HEK293 (cell line): ENCODE measurements around the gene DENND6B.
A peak's percentile ranks its signal among the peaks of the same experiment; 100 is the strongest.

Experiments used
- CTCF ChIA-PET: fragments of 350-600 bp; formaldehyde crosslinking; extraction: SDS; loops from one replicate; lab custom pipeline; 2021; ENCODE audit warnings: antibody characterized with exemption; lab: Yijun Ruan, JAX
- POLR2A ChIA-PET: fragments of 300-600 bp; formaldehyde crosslinking; extraction: SDS; loops from one replicate; lab custom pipeline; 2020; ENCODE audit warnings: antibody characterized with exemption, inconsistent platforms; lab: Yijun Ruan, JAX
- H3K27ac ChIP-seq: fragments of 200-500 bp; sonication (Bioruptor generic); 2 replicates; pipeline ENCODE4 v1.5.1; 2014; ENCODE audit warnings: low read depth, low read length, control low read depth, inconsistent platforms; ENCODE audit errors: extremely low read depth
- H3K36me3 ChIP-seq, 2 experiments: fragments of 200-500 bp in 1 of 2; sonication (Bioruptor generic) in 1 of 2; 1 replicate in 1 of 2; 2 replicates in 1 of 2; pipeline ENCODE4 v1.5.1; 2014 to 2017; ENCODE audit warnings: inconsistent platforms in 2 of 2, low read length in 2 of 2; ENCODE audit not compliant: control insufficient read depth in 2 of 2, insufficient read depth in 1 of 2
- H3K4me1 ChIP-seq: fragments of 200-500 bp; sonication (Bioruptor generic); 2 replicates; pipeline ENCODE4 v1.5.1; 2014; ENCODE audit warnings: mild to moderate bottlenecking, low read length, inconsistent platforms; ENCODE audit not compliant: control insufficient read depth, insufficient read depth
- H3K4me3 ChIP-seq: 2 replicates; pipeline ENCODE4 v1.5.1; 2011; ENCODE audit warnings: low read depth, mild to moderate bottlenecking, control low read depth, low read length, moderate library complexity
- H3K9me3 ChIP-seq: fragments of 200-500 bp; sonication (Bioruptor generic); 2 replicates; pipeline ENCODE4 v1.5.1; 2014; ENCODE audit warnings: low read depth, low read length, inconsistent platforms; ENCODE audit not compliant: control insufficient read depth, insufficient read depth
- BCL6B ChIP-seq: fragments of 450-650 bp; formaldehyde crosslinking; IDR thresholded peaks from 2 replicates; pipeline ENCODE4 v1.5.1; 2017; ENCODE audit warnings: missing biosample characterization, missing genetic modification characterization
- HOXA7 ChIP-seq: sonication (generic); formaldehyde crosslinking; IDR thresholded peaks from 2 replicates; pipeline ENCODE4 v1.8.1; 2022; ENCODE audit warnings: missing genetic modification reagents, borderline replicate concordance
- PATZ1 ChIP-seq: fragments of 450-650 bp; formaldehyde crosslinking; IDR thresholded peaks from 2 replicates; pipeline ENCODE4 v1.5.1; 2016; ENCODE audit warnings: missing biosample characterization, missing genetic modification characterization
- PBX3 ChIP-seq: sonication (generic); formaldehyde crosslinking; IDR thresholded peaks from 2 replicates; pipeline ENCODE4 v1.8.1; 2022; ENCODE audit warnings: mild to moderate bottlenecking, moderate library complexity, missing genetic modification reagents
- PRDM10 ChIP-seq: fragments of 450-650 bp; formaldehyde crosslinking; IDR thresholded peaks from 2 replicates; pipeline ENCODE4 v1.5.1; 2016; ENCODE audit warnings: missing biosample characterization, missing genetic modification characterization
- PRDM4 ChIP-seq: fragments of 450-650 bp; formaldehyde crosslinking; IDR thresholded peaks from 2 replicates; pipeline ENCODE4 v1.5.1; 2017; ENCODE audit warnings: missing biosample characterization, missing genetic modification characterization
- YY1 ChIP-seq: fragments of 450-650 bp; formaldehyde crosslinking; IDR thresholded peaks from 2 replicates; pipeline ENCODE4 v1.5.1; 2018; ENCODE audit warnings: missing biosample characterization, missing genetic modification characterization
- ZBTB17 ChIP-seq: fragments of 450-650 bp; formaldehyde crosslinking; IDR thresholded peaks from 2 replicates; pipeline ENCODE4 v1.5.1; 2016; ENCODE audit warnings: missing biosample characterization, missing genetic modification characterization
- ZNF133 ChIP-seq: fragments of 450-650 bp; formaldehyde crosslinking; IDR thresholded peaks from 2 replicates; pipeline ENCODE4 v1.5.1; 2016; ENCODE audit warnings: missing biosample characterization, missing genetic modification characterization
- ZNF140 ChIP-seq: fragments of 450-650 bp; formaldehyde crosslinking; IDR thresholded peaks from 2 replicates; pipeline ENCODE4 v1.5.1; 2016; ENCODE audit warnings: missing biosample characterization, missing genetic modification characterization
- ZNF155 ChIP-seq: fragments of 450-650 bp; formaldehyde crosslinking; IDR thresholded peaks from 2 replicates; pipeline ENCODE4 v1.5.1; 2016; ENCODE audit warnings: missing biosample characterization, missing genetic modification characterization
- ZNF223 ChIP-seq: fragments of 450-650 bp; formaldehyde crosslinking; IDR thresholded peaks from 2 replicates; pipeline ENCODE4 v1.5.1; 2016; ENCODE audit warnings: missing biosample characterization, missing genetic modification characterization
- ZNF324 ChIP-seq: fragments of 450-650 bp; formaldehyde crosslinking; IDR thresholded peaks from 2 replicates; pipeline ENCODE4 v1.5.1; 2016; ENCODE audit warnings: missing biosample characterization, missing genetic modification characterization
- ZNF335 ChIP-seq: fragments of 450-650 bp; formaldehyde crosslinking; conservative IDR thresholded peaks from 2 replicates; pipeline ENCODE4 v1.5.1; 2016; ENCODE audit warnings: missing biosample characterization, missing genetic modification characterization
- ZNF416 ChIP-seq: fragments of 450-650 bp; formaldehyde crosslinking; IDR thresholded peaks from 2 replicates; pipeline ENCODE4 v1.5.1; 2016; ENCODE audit warnings: missing biosample characterization, missing genetic modification characterization
- ZNF488 ChIP-seq: fragments of 450-650 bp; formaldehyde crosslinking; IDR thresholded peaks from 2 replicates; pipeline ENCODE4 v1.5.1; 2016; ENCODE audit warnings: missing biosample characterization, missing genetic modification characterization
- ZNF513 ChIP-seq: fragments of 450-650 bp; IDR thresholded peaks from 2 replicates; pipeline ENCODE4 v1.5.1; 2018; ENCODE audit warnings: missing biosample characterization, missing genetic modification characterization
- ZNF658 ChIP-seq: fragments of 450-650 bp; formaldehyde crosslinking; IDR thresholded peaks from 2 replicates; pipeline ENCODE4; 2016; ENCODE audit warnings: missing biosample characterization, missing genetic modification characterization
- ZNF704 ChIP-seq: fragments of 450-650 bp; formaldehyde crosslinking; IDR thresholded peaks from 2 replicates; pipeline ENCODE4 v1.5.1; 2016; ENCODE audit warnings: missing biosample characterization, missing genetic modification characterization
- ZSCAN16 ChIP-seq: fragments of 450-650 bp; formaldehyde crosslinking; IDR thresholded peaks from 2 replicates; pipeline ENCODE4 v1.5.1; 2016; ENCODE audit warnings: missing biosample characterization, missing genetic modification characterization

DENND6B gene

GRCh38 chr22:50262460-50262911 lies 64.3 kb downstream of the DENND6B start (continued):
- TF ChIP-seq ZNF658 (tag by site-specific recombination) (no peak), ZNF488 (tag by site-specific recombination) (no peak), ZNF416 (no peak), PATZ1 (tag by site-specific recombination) (peak; percentile 74), ZNF140 (tag by site-specific recombination) (no peak), ZNF513 (no peak), ZSCAN16 (tag by site-specific recombination) (no peak)

GRCh38 chr22:50261615-50262459 lies 65.0 kb downstream of the DENND6B start, which contains the start of gene MAPK12:
Gene MAPK12 (minus strand): TSS chr22:50261683. CDS start chr22:50261509, 174 bp downstream.
- POLR2A ChIA-PET, result interaction anchor here (0.7 to 2.7 kb wide), 8 partner anchors 10 to 323 kb away, joined by 3 to 20 read pairs (median 4); partner anchors contain the start of gene HDAC10
- Histone ChIP-seq H3K4me3 (peak within 1 kb of the TSS; percentile 59), H3K4me1 (peaks cover 11% of the 10 kb centered on the region), H3K27ac (peak within 1 kb of the TSS; percentile 87; the same call in 1 of the 2 replicates), H3K9me3 (no peaks in the 10 kb centered on the region), H3K36me3 (peaks cover 0 to 27% of the 10 kb centered on the region in 2 experiments; a peak in 2 of 3 replicates)
- CTCF ChIA-PET, result interaction anchor here (0.6 to 2.8 kb wide), 6 partner anchors 10 to 236 kb away, joined by 3 to 10 read pairs (median 4); no protein-coding TSS in a partner anchor
- TF ChIP-seq PBX3 (no peak), ZNF335 (peak; percentile 58), BCL6B (tag by site-specific recombination) (no peak), HOXA7 (no peak), ZNF133 (tag by site-specific recombination) (no peak), ZNF155 (no peak), PRDM4 (tag by site-specific recombination) (no peak), YY1 (tag by site-specific recombination) (no peak), PRDM10 (peak; percentile 68), ZBTB17 (tag by site-specific recombination) (no peak), ZNF324 (no peak), ZNF223 (tag by site-specific recombination) (no peak), ZNF704 (tag by site-specific recombination) (no peak)
